ENCODE measurements around the gene UBN2.
"Not testable (repeated sequence)": the region's sequence is repeated elsewhere in the genome, so short reads cannot be mapped to it uniquely, and the experiment has no call there.

DNA sequence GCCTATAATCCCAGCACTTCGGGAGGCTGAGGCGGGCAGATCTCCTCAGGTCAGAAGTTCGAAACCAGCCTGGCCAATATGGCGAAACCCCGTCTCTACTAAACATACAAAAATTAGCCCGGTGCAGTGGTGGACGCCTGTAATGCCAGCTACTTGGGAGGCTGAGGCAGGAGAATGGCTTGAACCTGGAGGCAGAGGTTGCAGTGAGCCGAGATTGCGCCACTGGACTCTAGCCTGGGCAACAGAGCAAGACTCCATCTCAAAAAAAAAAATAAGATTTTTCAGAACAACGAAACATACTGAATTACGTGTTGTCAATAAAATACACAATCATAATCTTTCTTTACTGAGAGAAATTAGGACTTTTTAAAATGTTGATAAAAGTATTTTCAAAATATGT, 93.7 kb downstream of the UBN2 start:
- TF ChIP-seq, protein P1, sequence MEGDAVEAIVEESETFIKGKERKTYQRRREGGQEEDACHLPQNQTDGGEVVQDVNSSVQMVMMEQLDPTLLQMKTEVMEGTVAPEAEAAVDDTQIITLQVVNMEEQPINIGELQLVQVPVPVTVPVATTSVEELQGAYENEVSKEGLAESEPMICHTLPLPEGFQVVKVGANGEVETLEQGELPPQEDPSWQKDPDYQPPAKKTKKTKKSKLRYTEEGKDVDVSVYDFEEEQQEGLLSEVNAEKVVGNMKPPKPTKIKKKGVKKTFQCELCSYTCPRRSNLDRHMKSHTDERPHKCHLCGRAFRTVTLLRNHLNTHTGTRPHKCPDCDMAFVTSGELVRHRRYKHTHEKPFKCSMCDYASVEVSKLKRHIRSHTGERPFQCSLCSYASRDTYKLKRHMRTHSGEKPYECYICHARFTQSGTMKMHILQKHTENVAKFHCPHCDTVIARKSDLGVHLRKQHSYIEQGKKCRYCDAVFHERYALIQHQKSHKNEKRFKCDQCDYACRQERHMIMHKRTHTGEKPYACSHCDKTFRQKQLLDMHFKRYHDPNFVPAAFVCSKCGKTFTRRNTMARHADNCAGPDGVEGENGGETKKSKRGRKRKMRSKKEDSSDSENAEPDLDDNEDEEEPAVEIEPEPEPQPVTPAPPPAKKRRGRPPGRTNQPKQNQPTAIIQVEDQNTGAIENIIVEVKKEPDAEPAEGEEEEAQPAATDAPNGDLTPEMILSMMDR (IDR thresholded peaks at IDR 0.05) = not testable (repeated sequence)
- TF ChIP-seq POLR2A, EP300, POLR2AphosphoS5 (IDR thresholded peaks at IDR 0.05): not testable (repeated sequence)

Data from upper lobe of left lung (tissue), 4 donors.